ENCODE results near the gene DNAH17. TPM values are rescaled to one million over a fixed set of nuclear protein-coding genes. Genes with fewer than 3 reads are reported as not detected.

DNAH17 gene
- total and polyA plus RNA-seq, 2 of the 8 experiments (the other 6 are each of a cell fraction or from before 2014, with no cell fraction given) = 0.14 to 0.67 TPM

DNA sequence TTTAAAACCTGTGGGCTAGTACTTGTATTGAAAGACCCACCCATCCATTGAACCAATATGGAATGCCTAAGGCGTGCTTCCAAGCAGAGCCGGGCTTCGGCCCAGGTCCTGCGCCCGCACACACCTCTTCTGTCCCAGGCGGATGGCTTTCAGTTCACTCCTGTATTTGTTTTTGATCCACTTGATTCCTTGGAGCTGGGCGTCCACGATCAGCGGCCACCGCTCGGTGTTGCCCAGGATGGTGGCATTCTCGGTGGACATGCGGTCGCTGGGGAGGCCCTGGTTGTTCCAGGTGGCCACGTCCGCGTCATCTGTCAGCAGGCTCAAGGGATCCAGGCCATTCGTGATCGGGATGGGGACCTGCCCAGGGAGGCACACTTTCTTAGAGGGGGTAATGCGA is 122.8 kb downstream of the DNAH17 start (continued):
- TF ChIP-seq, protein P1, sequence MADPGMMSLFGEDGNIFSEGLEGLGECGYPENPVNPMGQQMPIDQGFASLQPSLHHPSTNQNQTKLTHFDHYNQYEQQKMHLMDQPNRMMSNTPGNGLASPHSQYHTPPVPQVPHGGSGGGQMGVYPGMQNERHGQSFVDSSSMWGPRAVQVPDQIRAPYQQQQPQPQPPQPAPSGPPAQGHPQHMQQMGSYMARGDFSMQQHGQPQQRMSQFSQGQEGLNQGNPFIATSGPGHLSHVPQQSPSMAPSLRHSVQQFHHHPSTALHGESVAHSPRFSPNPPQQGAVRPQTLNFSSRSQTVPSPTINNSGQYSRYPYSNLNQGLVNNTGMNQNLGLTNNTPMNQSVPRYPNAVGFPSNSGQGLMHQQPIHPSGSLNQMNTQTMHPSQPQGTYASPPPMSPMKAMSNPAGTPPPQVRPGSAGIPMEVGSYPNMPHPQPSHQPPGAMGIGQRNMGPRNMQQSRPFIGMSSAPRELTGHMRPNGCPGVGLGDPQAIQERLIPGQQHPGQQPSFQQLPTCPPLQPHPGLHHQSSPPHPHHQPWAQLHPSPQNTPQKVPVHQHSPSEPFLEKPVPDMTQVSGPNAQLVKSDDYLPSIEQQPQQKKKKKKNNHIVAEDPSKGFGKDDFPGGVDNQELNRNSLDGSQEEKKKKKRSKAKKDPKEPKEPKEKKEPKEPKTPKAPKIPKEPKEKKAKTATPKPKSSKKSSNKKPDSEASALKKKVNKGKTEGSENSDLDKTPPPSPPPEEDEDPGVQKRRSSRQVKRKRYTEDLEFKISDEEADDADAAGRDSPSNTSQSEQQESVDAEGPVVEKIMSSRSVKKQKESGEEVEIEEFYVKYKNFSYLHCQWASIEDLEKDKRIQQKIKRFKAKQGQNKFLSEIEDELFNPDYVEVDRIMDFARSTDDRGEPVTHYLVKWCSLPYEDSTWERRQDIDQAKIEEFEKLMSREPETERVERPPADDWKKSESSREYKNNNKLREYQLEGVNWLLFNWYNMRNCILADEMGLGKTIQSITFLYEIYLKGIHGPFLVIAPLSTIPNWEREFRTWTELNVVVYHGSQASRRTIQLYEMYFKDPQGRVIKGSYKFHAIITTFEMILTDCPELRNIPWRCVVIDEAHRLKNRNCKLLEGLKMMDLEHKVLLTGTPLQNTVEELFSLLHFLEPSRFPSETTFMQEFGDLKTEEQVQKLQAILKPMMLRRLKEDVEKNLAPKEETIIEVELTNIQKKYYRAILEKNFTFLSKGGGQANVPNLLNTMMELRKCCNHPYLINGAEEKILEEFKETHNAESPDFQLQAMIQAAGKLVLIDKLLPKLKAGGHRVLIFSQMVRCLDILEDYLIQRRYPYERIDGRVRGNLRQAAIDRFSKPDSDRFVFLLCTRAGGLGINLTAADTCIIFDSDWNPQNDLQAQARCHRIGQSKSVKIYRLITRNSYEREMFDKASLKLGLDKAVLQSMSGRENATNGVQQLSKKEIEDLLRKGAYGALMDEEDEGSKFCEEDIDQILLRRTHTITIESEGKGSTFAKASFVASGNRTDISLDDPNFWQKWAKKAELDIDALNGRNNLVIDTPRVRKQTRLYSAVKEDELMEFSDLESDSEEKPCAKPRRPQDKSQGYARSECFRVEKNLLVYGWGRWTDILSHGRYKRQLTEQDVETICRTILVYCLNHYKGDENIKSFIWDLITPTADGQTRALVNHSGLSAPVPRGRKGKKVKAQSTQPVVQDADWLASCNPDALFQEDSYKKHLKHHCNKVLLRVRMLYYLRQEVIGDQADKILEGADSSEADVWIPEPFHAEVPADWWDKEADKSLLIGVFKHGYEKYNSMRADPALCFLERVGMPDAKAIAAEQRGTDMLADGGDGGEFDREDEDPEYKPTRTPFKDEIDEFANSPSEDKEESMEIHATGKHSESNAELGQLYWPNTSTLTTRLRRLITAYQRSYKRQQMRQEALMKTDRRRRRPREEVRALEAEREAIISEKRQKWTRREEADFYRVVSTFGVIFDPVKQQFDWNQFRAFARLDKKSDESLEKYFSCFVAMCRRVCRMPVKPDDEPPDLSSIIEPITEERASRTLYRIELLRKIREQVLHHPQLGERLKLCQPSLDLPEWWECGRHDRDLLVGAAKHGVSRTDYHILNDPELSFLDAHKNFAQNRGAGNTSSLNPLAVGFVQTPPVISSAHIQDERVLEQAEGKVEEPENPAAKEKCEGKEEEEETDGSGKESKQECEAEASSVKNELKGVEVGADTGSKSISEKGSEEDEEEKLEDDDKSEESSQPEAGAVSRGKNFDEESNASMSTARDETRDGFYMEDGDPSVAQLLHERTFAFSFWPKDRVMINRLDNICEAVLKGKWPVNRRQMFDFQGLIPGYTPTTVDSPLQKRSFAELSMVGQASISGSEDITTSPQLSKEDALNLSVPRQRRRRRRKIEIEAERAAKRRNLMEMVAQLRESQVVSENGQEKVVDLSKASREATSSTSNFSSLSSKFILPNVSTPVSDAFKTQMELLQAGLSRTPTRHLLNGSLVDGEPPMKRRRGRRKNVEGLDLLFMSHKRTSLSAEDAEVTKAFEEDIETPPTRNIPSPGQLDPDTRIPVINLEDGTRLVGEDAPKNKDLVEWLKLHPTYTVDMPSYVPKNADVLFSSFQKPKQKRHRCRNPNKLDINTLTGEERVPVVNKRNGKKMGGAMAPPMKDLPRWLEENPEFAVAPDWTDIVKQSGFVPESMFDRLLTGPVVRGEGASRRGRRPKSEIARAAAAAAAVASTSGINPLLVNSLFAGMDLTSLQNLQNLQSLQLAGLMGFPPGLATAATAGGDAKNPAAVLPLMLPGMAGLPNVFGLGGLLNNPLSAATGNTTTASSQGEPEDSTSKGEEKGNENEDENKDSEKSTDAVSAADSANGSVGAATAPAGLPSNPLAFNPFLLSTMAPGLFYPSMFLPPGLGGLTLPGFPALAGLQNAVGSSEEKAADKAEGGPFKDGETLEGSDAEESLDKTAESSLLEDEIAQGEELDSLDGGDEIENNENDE (IDR thresholded peaks at IDR 0.05; ENCODE audit: insufficient replicate concordance, low read length) = no peak
- TF ChIP-seq YY1 (IDR thresholded peaks at IDR 0.05; ENCODE audit: low read depth, low read length) (no peak), RNF2 (IDR thresholded peaks at IDR 0.05; ENCODE audit: borderline replicate concordance, low read depth, low read length, missing control alignments, poor library complexity, severe bottlenecking) (no peak), CREB1 (IDR thresholded peaks at IDR 0.05) (no peak), ATF2 (IDR thresholded peaks at IDR 0.05; ENCODE audit: low read length) (no peak), SP2 (IDR thresholded peaks at IDR 0.05; ENCODE audit: low read length) (no peak), CHD2 (IDR thresholded peaks at IDR 0.05; ENCODE audit: low read length) (no peak), JUND (IDR thresholded peaks at IDR 0.05; ENCODE audit: low read length) (no peak)
- TF ChIP-seq, protein P2, sequence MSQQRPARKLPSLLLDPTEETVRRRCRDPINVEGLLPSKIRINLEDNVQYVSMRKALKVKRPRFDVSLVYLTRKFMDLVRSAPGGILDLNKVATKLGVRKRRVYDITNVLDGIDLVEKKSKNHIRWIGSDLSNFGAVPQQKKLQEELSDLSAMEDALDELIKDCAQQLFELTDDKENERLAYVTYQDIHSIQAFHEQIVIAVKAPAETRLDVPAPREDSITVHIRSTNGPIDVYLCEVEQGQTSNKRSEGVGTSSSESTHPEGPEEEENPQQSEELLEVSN (IDR thresholded peaks at IDR 0.05) = no peak
